ENCODE results near the gene CFAP77.

The CFAP77 gene

GRCh38 chr9:132390966-132391365 is 19.0 kb upstream of the CFAP77 start:
- no peak for ATAC-seq
- TF ChIP-seq, protein P1, sequence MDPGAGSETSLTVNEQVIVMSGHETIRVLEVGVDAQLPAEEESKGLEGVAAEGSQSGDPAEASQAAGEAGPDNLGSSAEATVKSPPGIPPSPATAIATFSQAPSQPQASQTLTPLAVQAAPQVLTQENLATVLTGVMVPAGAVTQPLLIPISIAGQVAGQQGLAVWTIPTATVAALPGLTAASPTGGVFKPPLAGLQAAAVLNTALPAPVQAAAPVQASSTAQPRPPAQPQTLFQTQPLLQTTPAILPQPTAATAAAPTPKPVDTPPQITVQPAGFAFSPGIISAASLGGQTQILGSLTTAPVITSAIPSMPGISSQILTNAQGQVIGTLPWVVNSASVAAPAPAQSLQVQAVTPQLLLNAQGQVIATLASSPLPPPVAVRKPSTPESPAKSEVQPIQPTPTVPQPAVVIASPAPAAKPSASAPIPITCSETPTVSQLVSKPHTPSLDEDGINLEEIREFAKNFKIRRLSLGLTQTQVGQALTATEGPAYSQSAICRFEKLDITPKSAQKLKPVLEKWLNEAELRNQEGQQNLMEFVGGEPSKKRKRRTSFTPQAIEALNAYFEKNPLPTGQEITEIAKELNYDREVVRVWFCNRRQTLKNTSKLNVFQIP (CRISPR knock-in tag; IDR thresholded peaks at IDR 0.05; ENCODE audit: borderline replicate concordance, low read depth), result no peak
- TF ChIP-seq ARNTL (CRISPR knock-in tag; IDR thresholded peaks at IDR 0.05; ENCODE audit: borderline replicate concordance, low read depth) (no peak), BACH2 (CRISPR knock-in tag; IDR thresholded peaks at IDR 0.05; ENCODE audit: borderline replicate concordance) (no peak), CREB5 (CRISPR knock-in tag; IDR thresholded peaks at IDR 0.05; ENCODE audit: low read depth) (no peak), ZNF8 (CRISPR knock-in tag; IDR thresholded peaks at IDR 0.05) (no peak), ZC3H10 (CRISPR knock-in tag; IDR thresholded peaks at IDR 0.05) (no peak), ZNF70 (CRISPR knock-in tag; IDR thresholded peaks at IDR 0.05) (no peak)
- TF ChIP-seq, protein P2, sequence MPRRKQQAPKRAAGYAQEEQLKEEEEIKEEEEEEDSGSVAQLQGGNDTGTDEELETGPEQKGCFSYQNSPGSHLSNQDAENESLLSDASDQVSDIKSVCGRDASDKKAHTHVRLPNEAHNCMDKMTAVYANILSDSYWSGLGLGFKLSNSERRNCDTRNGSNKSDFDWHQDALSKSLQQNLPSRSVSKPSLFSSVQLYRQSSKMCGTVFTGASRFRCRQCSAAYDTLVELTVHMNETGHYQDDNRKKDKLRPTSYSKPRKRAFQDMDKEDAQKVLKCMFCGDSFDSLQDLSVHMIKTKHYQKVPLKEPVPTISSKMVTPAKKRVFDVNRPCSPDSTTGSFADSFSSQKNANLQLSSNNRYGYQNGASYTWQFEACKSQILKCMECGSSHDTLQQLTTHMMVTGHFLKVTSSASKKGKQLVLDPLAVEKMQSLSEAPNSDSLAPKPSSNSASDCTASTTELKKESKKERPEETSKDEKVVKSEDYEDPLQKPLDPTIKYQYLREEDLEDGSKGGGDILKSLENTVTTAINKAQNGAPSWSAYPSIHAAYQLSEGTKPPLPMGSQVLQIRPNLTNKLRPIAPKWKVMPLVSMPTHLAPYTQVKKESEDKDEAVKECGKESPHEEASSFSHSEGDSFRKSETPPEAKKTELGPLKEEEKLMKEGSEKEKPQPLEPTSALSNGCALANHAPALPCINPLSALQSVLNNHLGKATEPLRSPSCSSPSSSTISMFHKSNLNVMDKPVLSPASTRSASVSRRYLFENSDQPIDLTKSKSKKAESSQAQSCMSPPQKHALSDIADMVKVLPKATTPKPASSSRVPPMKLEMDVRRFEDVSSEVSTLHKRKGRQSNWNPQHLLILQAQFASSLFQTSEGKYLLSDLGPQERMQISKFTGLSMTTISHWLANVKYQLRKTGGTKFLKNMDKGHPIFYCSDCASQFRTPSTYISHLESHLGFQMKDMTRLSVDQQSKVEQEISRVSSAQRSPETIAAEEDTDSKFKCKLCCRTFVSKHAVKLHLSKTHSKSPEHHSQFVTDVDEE (CRISPR knock-in tag; IDR thresholded peaks at IDR 0.05), result no peak

- no peak for TF ChIP-seq ZNF8 (CRISPR knock-in tag; IDR thresholded peaks at IDR 0.05)
- no peak for TF ChIP-seq OSR1 (CRISPR knock-in tag; IDR thresholded peaks at IDR 0.05)
- TF ChIP-seq ZNF70 (CRISPR knock-in tag; IDR thresholded peaks at IDR 0.05), result no peak
- no peak for TF ChIP-seq GLIS3 (CRISPR knock-in tag; IDR thresholded peaks at IDR 0.05)
- TF ChIP-seq, protein P3, sequence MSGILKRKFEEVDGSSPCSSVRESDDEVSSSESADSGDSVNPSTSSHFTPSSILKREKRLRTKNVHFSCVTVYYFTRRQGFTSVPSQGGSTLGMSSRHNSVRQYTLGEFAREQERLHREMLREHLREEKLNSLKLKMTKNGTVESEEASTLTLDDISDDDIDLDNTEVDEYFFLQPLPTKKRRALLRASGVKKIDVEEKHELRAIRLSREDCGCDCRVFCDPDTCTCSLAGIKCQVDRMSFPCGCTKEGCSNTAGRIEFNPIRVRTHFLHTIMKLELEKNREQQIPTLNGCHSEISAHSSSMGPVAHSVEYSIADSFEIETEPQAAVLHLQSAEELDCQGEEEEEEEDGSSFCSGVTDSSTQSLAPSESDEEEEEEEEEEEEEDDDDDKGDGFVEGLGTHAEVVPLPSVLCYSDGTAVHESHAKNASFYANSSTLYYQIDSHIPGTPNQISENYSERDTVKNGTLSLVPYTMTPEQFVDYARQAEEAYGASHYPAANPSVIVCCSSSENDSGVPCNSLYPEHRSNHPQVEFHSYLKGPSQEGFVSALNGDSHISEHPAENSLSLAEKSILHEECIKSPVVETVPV (CRISPR knock-in tag; IDR thresholded peaks at IDR 0.05), result no peak
- no peak for TF ChIP-seq RARB (CRISPR knock-in tag; IDR thresholded peaks at IDR 0.05)
- TF ChIP-seq BACH2 (CRISPR knock-in tag; IDR thresholded peaks at IDR 0.05; ENCODE audit: borderline replicate concordance), result no peak
- ATAC-seq, result no peak
Measured at GRCh38 chr9:132391449-132391848, 18.6 kb upstream of the CFAP77 start.

DNA sequence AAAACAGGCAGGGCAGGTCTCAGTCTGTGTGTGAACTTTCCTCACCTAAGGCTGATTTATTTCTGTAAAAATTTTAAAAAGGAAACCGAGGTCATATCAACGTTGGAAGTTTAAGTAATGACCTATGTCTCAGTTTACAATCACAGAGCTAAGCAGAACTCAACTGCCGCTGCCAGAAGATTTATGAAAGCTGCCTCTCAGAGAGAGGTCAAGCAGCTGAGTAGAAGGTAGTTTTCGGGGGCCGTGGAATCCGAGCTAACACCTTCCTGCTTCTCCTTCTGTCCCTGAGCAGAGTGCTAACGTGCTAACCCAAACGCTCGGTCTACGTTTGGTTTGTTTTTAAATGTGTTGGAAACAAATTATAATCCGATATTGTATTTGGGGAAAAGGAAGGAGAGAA is 14.5 kb upstream of the CFAP77 start:
- ATAC-seq, result no peak
- TF ChIP-seq ZC3H10 (CRISPR knock-in tag; IDR thresholded peaks at IDR 0.05) (no peak), GLIS3 (CRISPR knock-in tag; IDR thresholded peaks at IDR 0.05) (no peak), SNAI2 (CRISPR knock-in tag; IDR thresholded peaks at IDR 0.05) (no peak), ZNF70 (CRISPR knock-in tag; IDR thresholded peaks at IDR 0.05) (no peak), CSDC2 (CRISPR knock-in tag; IDR thresholded peaks at IDR 0.05) (no peak), ZFP3 (CRISPR knock-in tag; IDR thresholded peaks at IDR 0.05) (no peak), ARNTL (CRISPR knock-in tag; IDR thresholded peaks at IDR 0.05; ENCODE audit: borderline replicate concordance, low read depth) (no peak), PPARA (CRISPR knock-in tag; IDR thresholded peaks at IDR 0.05; ENCODE audit: borderline replicate concordance) (no peak), ZNF8 (CRISPR knock-in tag; IDR thresholded peaks at IDR 0.05) (no peak), ESRRG (CRISPR knock-in tag; IDR thresholded peaks at IDR 0.05) (no peak), ISL1 (CRISPR knock-in tag; IDR thresholded peaks at IDR 0.05) (no peak), ZFP30 (CRISPR knock-in tag; IDR thresholded peaks at IDR 0.05) (no peak), CREB5 (CRISPR knock-in tag; IDR thresholded peaks at IDR 0.05; ENCODE audit: low read depth) (no peak), ZNF565 (CRISPR knock-in tag; conservative IDR thresholded peaks at IDR 0.05; ENCODE audit: low read depth) (no peak)
- TF ChIP-seq, protein P2 (CRISPR knock-in tag; IDR thresholded peaks at IDR 0.05), result no peak
- TF ChIP-seq, protein P3 (CRISPR knock-in tag; IDR thresholded peaks at IDR 0.05), result no peak
- TF ChIP-seq, protein P4, sequence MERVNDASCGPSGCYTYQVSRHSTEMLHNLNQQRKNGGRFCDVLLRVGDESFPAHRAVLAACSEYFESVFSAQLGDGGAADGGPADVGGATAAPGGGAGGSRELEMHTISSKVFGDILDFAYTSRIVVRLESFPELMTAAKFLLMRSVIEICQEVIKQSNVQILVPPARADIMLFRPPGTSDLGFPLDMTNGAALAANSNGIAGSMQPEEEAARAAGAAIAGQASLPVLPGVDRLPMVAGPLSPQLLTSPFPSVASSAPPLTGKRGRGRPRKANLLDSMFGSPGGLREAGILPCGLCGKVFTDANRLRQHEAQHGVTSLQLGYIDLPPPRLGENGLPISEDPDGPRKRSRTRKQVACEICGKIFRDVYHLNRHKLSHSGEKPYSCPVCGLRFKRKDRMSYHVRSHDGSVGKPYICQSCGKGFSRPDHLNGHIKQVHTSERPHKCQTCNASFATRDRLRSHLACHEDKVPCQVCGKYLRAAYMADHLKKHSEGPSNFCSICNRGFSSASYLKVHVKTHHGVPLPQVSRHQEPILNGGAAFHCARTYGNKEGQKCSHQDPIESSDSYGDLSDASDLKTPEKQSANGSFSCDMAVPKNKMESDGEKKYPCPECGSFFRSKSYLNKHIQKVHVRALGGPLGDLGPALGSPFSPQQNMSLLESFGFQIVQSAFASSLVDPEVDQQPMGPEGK (CRISPR knock-in tag; IDR thresholded peaks at IDR 0.05; ENCODE audit: borderline replicate concordance), result no peak

All from SK-N-SH treated with all-trans-retinoic acid at 6 μM for 48 hours (cell line).